ENCODE results near the gene PARD3B. TPM values are rescaled to one million over a fixed set of nuclear protein-coding genes. Genes with fewer than 3 reads are reported as not detected.

PARD3B gene
- total RNA-seq, 1 experiment from 2014 or later: 3.9 TPM

- CTCF ChIA-PET: interaction anchor here (0.6 kb wide), 1 partner anchor 148 kb away, joined by 3 read pairs; the partner anchor contains the start of gene PARD3B
- TF ChIP-seq CTCF (conservative IDR thresholded peaks at IDR 0.05; ENCODE audit: low read depth, low read length): no peak
- TF ChIP-seq EZH2phosphoT487 (IDR thresholded peaks at IDR 0.05; ENCODE audit: borderline replicate concordance, low read length): no peak
- TF ChIP-seq EZH2 (IDR thresholded peaks at IDR 0.05; ENCODE audit: low read length, unreplicated experiment): no peak
- POLR2A ChIA-PET (ENCODE audit: unreplicated experiment): no interaction called here
- no peaks in the 10 kb centered on the region for H3K9me2 ChIP-seq (replicated peaks; ENCODE audit: low read length)
- ATAC-seq (no peak), DNase-seq (no peak)
- H3F3A ChIP-seq (ENCODE audit: low read length, unreplicated experiment): no peaks in the 10 kb centered on the region
- no peak overlapping the region for H3K4me3 ChIP-seq (ENCODE audit: low read length)
- no peaks in the 10 kb centered on the region for H3K9me3 ChIP-seq (ENCODE audit: low read length)
- intact Hi-C loops (cut with micrococcal nuclease): loop anchor here (5.0 to 10.0 kb wide), 5 partner anchors 46 to 548 kb away; partner anchors contain the start of gene PARD3B
- H3K36me3 ChIP-seq (ENCODE audit: low read depth, low read length): no peaks in the 10 kb centered on the region
- H3K9ac ChIP-seq (ENCODE audit: low read length): no peak overlapping the region
- H3K27me3 ChIP-seq (ENCODE audit: low read length): no peaks in the 10 kb centered on the region
- no peaks in the 10 kb centered on the region for H3K79me2 ChIP-seq (ENCODE audit: low read length)
- H3K4me2 ChIP-seq (ENCODE audit: low read length): no peak overlapping the region
- H3K27ac ChIP-seq (ENCODE audit: low read length): no peak overlapping the region
- H3K4me1 ChIP-seq (ENCODE audit: insufficient read depth, low read length): no peaks in the 10 kb centered on the region
- BruUV-seq (replicated peaks): no TSS peak
- no peaks in the 10 kb centered on the region for H4K20me1 ChIP-seq (ENCODE audit: low read length)
- no peak overlapping the region for H2AFZ ChIP-seq (ENCODE audit: low read length)
Observed at GRCh38 chr2:204693262-204693661, 148.0 kb downstream of the PARD3B start.

- no peaks in the 10 kb centered on the region for H4K20me1 ChIP-seq (ENCODE audit: low read length)
- no peaks in the 10 kb centered on the region for H3K4me1 ChIP-seq (ENCODE audit: insufficient read depth, low read length)
- ChIA-PET POLR2A (ENCODE audit: unreplicated experiment) (no interaction called here), CTCF (interaction anchor here (0.6 kb wide), 1 partner anchor 13 kb away, joined by 4 read pairs; no protein-coding TSS in a partner anchor)
- no peak for DNase-seq
- H3K9me3 ChIP-seq (ENCODE audit: low read length): no peaks in the 10 kb centered on the region
- intact Hi-C loops (cut with micrococcal nuclease): loop anchor here (10.0 kb wide), 1 partner anchor 551 kb away; no protein-coding TSS in a partner anchor
- no peak overlapping the region for H3K27ac ChIP-seq (ENCODE audit: low read length)
- H3K79me2 ChIP-seq (ENCODE audit: low read length): no peaks in the 10 kb centered on the region
- no peaks in the 10 kb centered on the region for H3F3A ChIP-seq (ENCODE audit: low read length, unreplicated experiment)
- no peaks in the 10 kb centered on the region for H3K36me3 ChIP-seq (ENCODE audit: low read depth, low read length)
- no peak overlapping the region for H3K4me2 ChIP-seq (ENCODE audit: low read length)
- no peaks in the 10 kb centered on the region for H3K9me2 ChIP-seq (replicated peaks; ENCODE audit: low read length)
- TF ChIP-seq CTCF (conservative IDR thresholded peaks at IDR 0.05; ENCODE audit: low read depth, low read length) (no peak), EZH2 (IDR thresholded peaks at IDR 0.05; ENCODE audit: low read length, unreplicated experiment) (no peak), EZH2phosphoT487 (IDR thresholded peaks at IDR 0.05; ENCODE audit: borderline replicate concordance, low read length) (no peak)
- H3K9ac ChIP-seq (ENCODE audit: low read length): no peak overlapping the region
- H3K27me3 ChIP-seq (ENCODE audit: low read length): no peaks in the 10 kb centered on the region
- no peak overlapping the region for H3K4me3 ChIP-seq (ENCODE audit: low read length)
- no peak overlapping the region for H2AFZ ChIP-seq (ENCODE audit: low read length)
- no peak for ATAC-seq
- BruUV-seq (replicated peaks): no TSS peak
Observed at GRCh38 chr2:204695506-204695905, 150.2 kb downstream of the PARD3B start.

GRCh38 chr2:204696124-204696523 is 150.8 kb downstream of the PARD3B start:
- no peaks in the 10 kb centered on the region for H3K36me3 ChIP-seq (ENCODE audit: low read depth, low read length)
- BruUV-seq (replicated peaks): no TSS peak
- no peaks in the 10 kb centered on the region for H3F3A ChIP-seq (ENCODE audit: low read length, unreplicated experiment)
- no peak overlapping the region for H3K4me2 ChIP-seq (ENCODE audit: low read length)
- H3K9ac ChIP-seq (ENCODE audit: low read length): no peak overlapping the region
- POLR2A ChIA-PET (ENCODE audit: unreplicated experiment): no interaction called here
- H3K9me2 ChIP-seq (replicated peaks; ENCODE audit: low read length): no peaks in the 10 kb centered on the region
- no peak overlapping the region for H3K4me3 ChIP-seq (ENCODE audit: low read length)
- H3K4me1 ChIP-seq (ENCODE audit: insufficient read depth, low read length): no peaks in the 10 kb centered on the region
- DNase-seq: no peak
- no peak overlapping the region for H2AFZ ChIP-seq (ENCODE audit: low read length)
- no peaks in the 10 kb centered on the region for H3K9me3 ChIP-seq (ENCODE audit: low read length)
- CTCF ChIA-PET: no interaction called here
- intact Hi-C loops (cut with micrococcal nuclease): loop anchor here (10.0 kb wide), 1 partner anchor 551 kb away; no protein-coding TSS in a partner anchor
- no peaks in the 10 kb centered on the region for H4K20me1 ChIP-seq (ENCODE audit: low read length)
- no peaks in the 10 kb centered on the region for H3K79me2 ChIP-seq (ENCODE audit: low read length)
- no peaks in the 10 kb centered on the region for H3K27me3 ChIP-seq (ENCODE audit: low read length)
- TF ChIP-seq CTCF (conservative IDR thresholded peaks at IDR 0.05; ENCODE audit: low read depth, low read length) (no peak), EZH2phosphoT487 (IDR thresholded peaks at IDR 0.05; ENCODE audit: borderline replicate concordance, low read length) (no peak), EZH2 (IDR thresholded peaks at IDR 0.05; ENCODE audit: low read length, unreplicated experiment) (no peak)
- no peak for ATAC-seq
- H3K27ac ChIP-seq (ENCODE audit: low read length): no peak overlapping the region

Measured in PC-3 (cell line).